ENCODE measurements around the gene C1R.

C1R gene

DNA sequence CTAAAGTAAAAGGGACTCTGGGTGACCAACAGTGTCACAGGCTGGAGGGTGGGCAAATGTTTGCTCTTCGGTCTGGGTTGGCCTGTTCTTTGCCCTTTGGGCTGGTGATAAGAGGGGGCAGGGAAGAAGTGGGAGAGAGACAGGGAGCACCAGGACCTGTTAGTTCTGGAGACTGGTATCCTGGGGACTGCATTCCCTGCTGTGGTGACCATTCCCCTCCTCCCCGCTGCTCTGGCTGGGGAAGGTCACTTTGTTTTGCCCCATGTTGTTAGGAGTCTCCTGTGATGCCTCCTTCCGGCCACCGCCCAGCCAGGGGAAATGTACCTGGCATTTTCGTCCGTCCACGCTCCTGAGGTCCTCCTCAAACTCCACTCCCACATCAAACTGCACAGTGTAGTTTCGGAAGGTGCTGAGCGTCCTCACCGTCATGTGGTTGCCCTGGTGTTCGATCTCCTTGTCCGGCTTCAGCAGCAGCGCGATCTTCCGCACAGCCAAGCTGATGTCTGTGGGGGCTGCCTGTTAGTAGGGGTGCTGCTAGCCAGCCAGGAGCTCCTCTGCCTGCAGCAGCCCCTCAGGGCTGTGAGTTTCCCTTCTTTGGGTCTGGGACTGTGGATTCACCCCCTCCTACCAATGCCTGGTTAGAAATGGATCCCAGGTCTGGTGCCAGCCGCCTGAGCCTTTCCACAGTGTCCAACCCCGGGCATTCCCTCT, 35.8 kb upstream of the C1R start:
- H3K9me3 Mint-ChIP-seq: no peaks in the 10 kb centered on the region
- intact Hi-C loops (cut with micrococcal nuclease): no loop called here
- peaks cover 42% of the 10 kb centered on the region for H3K4me1 Mint-ChIP-seq (ENCODE audit: low read depth)
- no peak overlapping the region for H3K4me3 Mint-ChIP-seq
- peaks cover 73% of the 10 kb centered on the region for H3K27me3 Mint-ChIP-seq
- H3K36me3 Mint-ChIP-seq (ENCODE audit: low read depth): no peaks in the 10 kb centered on the region
- no peak overlapping the region for H3K27ac Mint-ChIP-seq

DNA sequence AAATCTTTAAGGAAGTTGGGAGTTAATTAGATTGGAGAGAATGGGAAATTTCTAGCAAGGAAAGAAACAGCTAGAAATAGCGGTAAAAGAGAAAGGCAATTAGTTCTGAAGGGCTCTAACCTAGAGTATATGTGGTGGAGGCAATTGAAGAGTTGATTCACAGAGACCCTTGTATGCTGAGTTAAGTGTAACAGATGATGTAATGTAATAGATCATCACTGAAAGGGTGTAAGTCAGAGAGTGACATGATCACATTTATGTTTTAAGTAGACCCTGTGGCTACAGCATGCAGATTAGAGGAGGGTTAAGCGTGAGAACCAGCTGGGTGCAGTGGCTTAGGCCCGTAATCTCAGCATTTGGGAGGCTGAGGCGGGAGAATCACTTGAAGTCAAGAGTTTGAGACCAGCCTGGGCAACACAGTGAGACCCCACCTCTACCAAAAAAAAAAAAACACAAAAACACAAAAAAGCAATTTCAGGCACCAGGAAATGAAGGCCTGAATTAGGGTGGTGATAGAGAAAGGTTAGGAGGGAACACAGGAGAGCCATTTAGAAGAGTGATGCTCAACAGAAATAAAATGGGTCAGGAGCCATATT, 33.5 kb upstream of the C1R start:
- Mint-ChIP-seq H3K9me3 (no peaks in the 10 kb centered on the region), H3K4me3 (no peak overlapping the region), H3K27ac (no peak overlapping the region), H3K4me1 (ENCODE audit: low read depth) (peaks cover 26% of the 10 kb centered on the region), H3K36me3 (ENCODE audit: low read depth) (no peaks in the 10 kb centered on the region), H3K27me3 (peaks cover 51% of the 10 kb centered on the region)
- intact Hi-C loops (cut with micrococcal nuclease): no loop called here

DNA sequence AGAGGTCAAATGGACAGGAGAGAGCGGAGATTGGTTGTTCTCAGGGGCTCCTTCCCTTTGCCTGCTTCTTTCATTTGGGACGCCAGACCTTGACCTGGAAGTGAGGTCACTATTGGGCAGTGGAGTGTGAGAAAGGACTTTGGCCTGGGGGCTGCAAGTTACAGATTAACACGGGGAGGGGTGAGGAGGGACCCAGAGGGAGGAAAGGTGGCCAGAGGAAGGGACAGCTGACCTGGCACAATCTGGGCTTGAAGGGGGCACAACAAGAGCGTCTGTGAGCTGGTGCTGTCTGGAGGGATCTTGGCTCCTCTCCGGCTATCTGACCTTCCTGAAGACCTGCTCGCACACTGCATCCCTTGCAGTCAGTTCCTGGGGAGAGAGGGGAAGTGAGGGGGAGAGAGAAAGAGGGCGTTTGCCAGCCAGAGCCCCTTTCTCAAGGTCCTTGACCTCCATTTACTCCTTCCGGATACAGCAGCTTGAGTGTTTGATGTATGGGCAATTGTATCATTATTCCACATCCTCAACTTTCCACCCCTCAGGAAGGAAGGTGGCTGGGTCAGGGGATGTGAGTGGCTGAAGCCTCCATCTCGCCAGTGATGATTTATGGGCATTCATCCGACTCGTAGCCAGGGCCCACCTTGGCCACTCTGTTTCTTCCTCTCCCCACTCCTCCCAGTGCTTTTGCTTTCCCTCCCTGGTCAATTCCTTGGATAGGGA, 31.7 kb upstream of the C1R start:
- Mint-ChIP-seq H3K27me3 (peaks cover 33% of the 10 kb centered on the region), H3K9me3 (no peaks in the 10 kb centered on the region), H3K4me1 (ENCODE audit: low read depth) (peaks cover 25% of the 10 kb centered on the region), H3K36me3 (ENCODE audit: low read depth) (no peaks in the 10 kb centered on the region), H3K4me3 (no peak overlapping the region), H3K27ac (no peak overlapping the region)
- intact Hi-C loops (cut with micrococcal nuclease): no loop called here

DNA sequence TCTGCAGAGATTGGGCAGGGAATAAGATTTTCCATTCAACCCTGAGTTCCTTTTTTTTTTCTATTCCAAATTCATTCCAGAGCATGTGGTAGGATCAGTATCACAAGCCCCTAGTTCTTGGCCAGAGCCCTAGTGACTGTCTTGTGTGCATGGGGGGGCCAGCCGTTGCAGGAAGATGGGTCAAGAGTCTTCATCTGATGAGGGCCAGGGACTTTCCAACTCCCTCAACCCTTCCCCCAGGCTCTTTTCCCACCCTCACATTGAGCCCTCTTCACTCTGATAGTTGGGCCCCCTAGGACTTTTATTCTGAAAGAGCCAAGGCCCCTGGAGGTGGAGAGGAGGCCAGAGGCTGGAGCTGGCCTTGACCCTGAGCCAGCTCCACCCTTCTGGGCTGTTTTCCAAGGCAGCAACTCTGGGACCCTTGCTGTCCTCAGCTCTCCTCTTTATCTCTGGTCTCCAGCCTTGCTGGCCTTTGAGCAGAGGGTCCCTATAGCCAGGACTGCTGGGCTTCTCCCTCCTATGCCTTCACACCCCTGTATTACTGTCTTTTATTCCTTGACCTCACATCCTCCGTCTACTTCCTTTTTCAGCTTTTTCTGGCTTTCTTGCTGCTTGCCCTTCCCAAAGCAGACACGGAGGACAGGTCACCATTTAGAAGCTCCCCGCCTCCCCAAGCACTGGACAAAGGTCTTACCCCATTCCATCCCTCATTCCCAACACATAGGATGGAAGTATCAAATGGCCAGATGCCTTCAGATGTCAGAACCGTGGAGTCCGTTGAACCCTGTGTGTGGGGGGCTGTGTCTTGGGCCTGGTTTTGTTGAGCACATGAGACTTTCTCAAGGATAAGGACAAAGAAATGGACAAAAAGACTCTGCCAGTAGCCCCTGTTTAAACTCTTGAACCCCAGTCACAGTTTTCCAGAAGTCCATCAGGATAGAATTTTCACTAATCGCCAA, 30.8 kb upstream of the C1R start:
- H3K9me3 Mint-ChIP-seq: no peaks in the 10 kb centered on the region
- H3K27ac Mint-ChIP-seq: no peak overlapping the region
- peaks cover 24% of the 10 kb centered on the region for H3K27me3 Mint-ChIP-seq
- H3K4me3 Mint-ChIP-seq: no peak overlapping the region
- peaks cover 31% of the 10 kb centered on the region for H3K4me1 Mint-ChIP-seq (ENCODE audit: low read depth)
- no peaks in the 10 kb centered on the region for H3K36me3 Mint-ChIP-seq (ENCODE audit: low read depth)
- intact Hi-C loops (cut with micrococcal nuclease): no loop called here

DNA sequence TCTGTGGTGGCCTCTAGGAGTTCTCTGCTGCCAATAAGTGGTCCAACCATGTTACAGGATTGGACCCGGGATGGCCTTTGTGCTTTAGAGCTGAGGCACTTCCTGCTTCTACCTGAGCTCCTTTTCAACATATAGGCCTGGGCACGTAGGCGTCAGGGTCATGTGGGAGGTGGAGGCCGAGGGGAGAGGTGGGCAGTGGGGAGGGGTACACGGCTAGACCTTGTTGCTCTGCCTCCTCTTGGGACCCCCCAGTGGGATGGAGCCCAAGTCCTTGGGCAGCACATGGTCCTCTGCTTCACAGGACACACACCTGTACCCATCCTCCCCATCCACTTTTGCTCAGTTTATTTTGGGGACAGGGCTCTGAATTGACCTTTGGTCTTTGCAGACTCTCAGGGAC, 29.1 kb upstream of the C1R start:
- Mint-ChIP-seq H3K9me3 (no peaks in the 10 kb centered on the region), H3K36me3 (ENCODE audit: low read depth) (no peaks in the 10 kb centered on the region), H3K4me1 (ENCODE audit: low read depth) (peaks cover 37% of the 10 kb centered on the region), H3K4me3 (no peak overlapping the region), H3K27me3 (peaks cover 18% of the 10 kb centered on the region), H3K27ac (no peak overlapping the region)
- intact Hi-C loops (cut with micrococcal nuclease): no loop called here

DNA sequence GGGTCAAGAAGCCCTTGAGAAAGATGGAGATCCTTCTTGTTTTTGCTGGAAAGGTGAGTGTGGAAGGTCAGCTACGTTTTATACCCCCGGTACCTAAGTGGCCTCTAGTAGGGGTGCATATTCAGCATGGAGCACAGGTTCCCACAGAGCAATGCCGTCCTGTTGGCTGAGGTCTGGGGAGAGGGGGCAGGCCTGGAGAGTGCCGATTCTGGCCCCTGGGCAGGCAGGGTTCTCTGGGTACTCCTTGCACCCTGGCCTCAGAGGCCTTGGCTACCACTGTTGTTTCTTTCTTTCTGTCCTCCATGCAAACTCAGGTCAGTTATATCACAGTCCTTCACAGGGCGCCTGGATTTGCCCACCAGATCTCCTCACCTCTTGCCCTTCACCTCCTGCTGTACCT, 27.9 kb upstream of the C1R start:
- no peak overlapping the region for H3K27ac Mint-ChIP-seq
- H3K36me3 Mint-ChIP-seq (ENCODE audit: low read depth): peaks cover 8% of the 10 kb centered on the region
- intact Hi-C loops (cut with micrococcal nuclease): no loop called here
- H3K9me3 Mint-ChIP-seq: peaks cover 8% of the 10 kb centered on the region
- H3K4me1 Mint-ChIP-seq (ENCODE audit: low read depth): peaks cover 49% of the 10 kb centered on the region
- H3K27me3 Mint-ChIP-seq: peaks cover 19% of the 10 kb centered on the region
- no peak overlapping the region for H3K4me3 Mint-ChIP-seq

DNA sequence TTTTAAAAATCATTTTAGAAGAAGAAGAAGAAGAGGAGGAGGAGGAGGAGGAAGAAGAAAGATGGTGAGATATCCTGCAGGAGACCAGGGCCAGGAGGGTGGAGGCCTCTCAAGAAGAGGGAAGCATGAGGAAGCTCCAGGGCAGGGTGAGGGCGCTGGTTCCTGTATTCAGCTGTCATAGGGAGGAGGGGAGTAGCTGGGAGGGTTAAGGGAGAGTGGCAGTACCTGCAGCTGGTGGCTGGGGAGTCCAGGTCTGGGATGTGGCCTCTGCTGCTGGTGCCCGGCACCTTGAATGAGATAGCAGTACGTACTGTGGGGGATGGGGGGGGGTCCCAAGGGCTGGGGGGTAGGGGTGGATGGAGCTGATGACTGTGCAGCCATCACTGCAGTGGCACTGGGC, 26.6 kb upstream of the C1R start:
- intact Hi-C loops (cut with micrococcal nuclease): no loop called here
- no peak overlapping the region for H3K27ac Mint-ChIP-seq
- H3K36me3 Mint-ChIP-seq (ENCODE audit: low read depth): peaks cover 11% of the 10 kb centered on the region
- peaks cover 8% of the 10 kb centered on the region for H3K9me3 Mint-ChIP-seq
- peaks cover 50% of the 10 kb centered on the region for H3K4me1 Mint-ChIP-seq (ENCODE audit: low read depth)
- H3K4me3 Mint-ChIP-seq: no peak overlapping the region
- peaks cover 11% of the 10 kb centered on the region for H3K27me3 Mint-ChIP-seq

DNA sequence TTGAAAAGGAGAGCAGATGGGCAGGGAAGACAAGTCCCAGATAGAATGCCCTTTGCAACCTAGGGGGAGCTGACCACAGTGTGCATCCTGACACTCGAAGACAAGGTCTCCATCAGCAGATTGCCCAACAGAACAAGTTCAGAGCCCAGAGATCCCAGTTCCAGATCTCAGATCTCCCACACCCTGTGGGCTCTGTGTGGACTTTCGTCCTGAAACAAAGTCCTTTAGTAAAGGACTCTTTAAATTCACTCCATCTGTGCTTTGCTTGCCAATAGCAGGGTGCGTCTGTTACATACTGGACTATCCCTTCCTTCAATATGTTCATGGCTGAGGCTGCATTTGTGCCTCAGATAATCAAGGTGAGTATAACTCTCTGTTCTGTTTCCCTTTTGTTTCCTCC, 25.4 kb upstream of the C1R start:
- H3K4me1 Mint-ChIP-seq (ENCODE audit: low read depth): peaks cover 49% of the 10 kb centered on the region
- intact Hi-C loops (cut with micrococcal nuclease): no loop called here
- H3K36me3 Mint-ChIP-seq (ENCODE audit: low read depth): peaks cover 11% of the 10 kb centered on the region
- H3K27me3 Mint-ChIP-seq: peaks cover 6% of the 10 kb centered on the region
- no peak overlapping the region for H3K4me3 Mint-ChIP-seq
- H3K27ac Mint-ChIP-seq: peak overlapping the region; percentile 42
- peaks cover 8% of the 10 kb centered on the region for H3K9me3 Mint-ChIP-seq

DNA sequence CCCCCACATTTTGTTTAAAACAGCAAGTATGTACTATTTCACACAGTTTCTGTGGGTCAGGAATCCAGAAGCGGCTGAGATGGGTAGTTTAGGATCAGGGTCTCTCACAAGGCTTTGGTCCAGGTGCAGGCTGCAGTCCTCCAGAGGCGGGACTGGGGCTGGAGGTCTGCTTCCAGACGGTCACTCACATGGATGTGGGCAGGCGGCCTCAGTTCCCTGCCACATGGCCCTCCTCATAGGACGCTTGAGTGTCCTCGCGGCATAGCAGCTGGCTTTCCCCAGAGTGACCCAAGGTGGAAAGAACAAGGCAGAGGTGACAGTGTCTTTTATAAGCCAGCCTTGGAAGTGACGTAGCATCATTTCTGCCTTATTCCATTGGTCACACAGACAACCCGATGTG, 24.7 kb upstream of the C1R start:
- Mint-ChIP-seq H3K27ac (no peak overlapping the region), H3K27me3 (peaks cover 6% of the 10 kb centered on the region), H3K36me3 (ENCODE audit: low read depth) (peaks cover 11% of the 10 kb centered on the region), H3K9me3 (peaks cover 8% of the 10 kb centered on the region), H3K4me3 (no peak overlapping the region), H3K4me1 (ENCODE audit: low read depth) (peaks cover 49% of the 10 kb centered on the region)
- intact Hi-C loops (cut with micrococcal nuclease): no loop called here

DNA sequence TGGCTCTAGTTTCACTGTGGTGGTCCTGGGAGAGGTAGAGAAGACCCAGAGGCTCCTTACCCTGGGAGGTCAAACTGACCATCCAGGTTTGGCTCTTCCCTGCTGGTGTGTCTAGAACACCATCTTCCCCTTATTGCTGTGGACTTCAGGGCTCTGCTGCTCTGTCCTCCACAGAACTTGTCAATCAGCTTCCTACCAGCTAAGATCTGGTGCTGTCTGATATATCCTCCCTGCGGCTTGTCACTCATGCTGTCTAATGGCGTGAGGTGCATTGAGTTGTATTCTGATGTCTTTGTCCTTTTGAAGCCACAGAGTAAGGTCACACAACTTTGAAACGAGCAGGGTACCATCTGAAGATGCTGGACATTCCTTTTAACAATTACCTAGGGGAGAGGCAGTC, 24.0 kb upstream of the C1R start:
- intact Hi-C loops (cut with micrococcal nuclease): no loop called here
- Mint-ChIP-seq H3K4me1 (ENCODE audit: low read depth) (peaks cover 49% of the 10 kb centered on the region), H3K27ac (no peak overlapping the region), H3K4me3 (no peak overlapping the region), H3K27me3 (peaks cover 5% of the 10 kb centered on the region), H3K36me3 (ENCODE audit: low read depth) (peaks cover 11% of the 10 kb centered on the region), H3K9me3 (peaks cover 8% of the 10 kb centered on the region)

DNA sequence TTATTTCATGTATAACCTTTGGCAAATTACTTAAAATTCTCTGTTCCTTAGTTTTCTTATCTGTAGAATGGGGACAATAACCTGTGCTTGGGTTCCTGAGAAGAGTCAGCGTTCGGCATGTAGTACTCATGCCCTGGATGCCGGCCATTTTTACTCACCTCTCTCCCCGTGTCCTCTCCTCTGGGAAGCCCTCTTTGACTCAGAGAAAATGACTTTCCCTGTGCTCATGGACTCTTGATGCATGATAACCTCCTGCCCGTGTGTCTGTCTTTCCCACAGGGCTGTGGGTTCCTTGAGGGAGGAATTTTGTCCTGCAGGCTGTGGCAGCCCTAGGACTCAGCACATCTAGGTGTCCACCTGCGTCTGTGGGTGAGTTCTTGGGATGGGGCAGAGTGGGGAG, 22.6 kb upstream of the C1R start:
- Mint-ChIP-seq H3K9me3 (peaks cover 8% of the 10 kb centered on the region), H3K36me3 (ENCODE audit: low read depth) (peaks cover 11% of the 10 kb centered on the region), H3K4me1 (ENCODE audit: low read depth) (peaks cover 48% of the 10 kb centered on the region), H3K4me3 (no peak overlapping the region), H3K27ac (no peak overlapping the region), H3K27me3 (peaks cover 5% of the 10 kb centered on the region)
- intact Hi-C loops (cut with micrococcal nuclease): loop anchor here (5.0 kb wide), 1 partner anchor 173 kb away; the partner anchor contains the start of genes C12orf57 and RNU7-1

DNA sequence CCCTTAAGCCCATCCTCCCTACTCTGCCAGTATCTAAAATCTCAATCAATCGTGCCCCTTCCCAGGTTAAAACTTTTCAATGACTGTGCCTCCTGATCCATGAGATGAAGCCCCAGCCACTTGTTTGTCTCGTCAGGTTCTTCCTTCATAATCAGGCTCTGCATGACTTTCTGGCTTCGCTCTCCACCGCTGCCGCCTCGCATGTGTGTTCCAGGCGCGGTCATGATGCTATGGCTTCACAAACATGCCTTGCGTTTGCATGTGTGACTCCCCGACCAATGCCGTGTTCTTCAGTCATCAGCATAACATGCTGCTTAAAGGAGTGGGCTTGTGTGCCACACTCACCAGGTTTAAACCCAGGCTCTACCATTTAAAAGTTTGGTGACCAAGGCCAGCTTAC, 21.8 kb upstream of the C1R start:
- intact Hi-C loops (cut with micrococcal nuclease): loop anchor here (5.0 kb wide), 1 partner anchor 172 kb away; the partner anchor contains the start of genes C12orf57 and RNU7-1
- no peak overlapping the region for H3K27ac Mint-ChIP-seq

DNA sequence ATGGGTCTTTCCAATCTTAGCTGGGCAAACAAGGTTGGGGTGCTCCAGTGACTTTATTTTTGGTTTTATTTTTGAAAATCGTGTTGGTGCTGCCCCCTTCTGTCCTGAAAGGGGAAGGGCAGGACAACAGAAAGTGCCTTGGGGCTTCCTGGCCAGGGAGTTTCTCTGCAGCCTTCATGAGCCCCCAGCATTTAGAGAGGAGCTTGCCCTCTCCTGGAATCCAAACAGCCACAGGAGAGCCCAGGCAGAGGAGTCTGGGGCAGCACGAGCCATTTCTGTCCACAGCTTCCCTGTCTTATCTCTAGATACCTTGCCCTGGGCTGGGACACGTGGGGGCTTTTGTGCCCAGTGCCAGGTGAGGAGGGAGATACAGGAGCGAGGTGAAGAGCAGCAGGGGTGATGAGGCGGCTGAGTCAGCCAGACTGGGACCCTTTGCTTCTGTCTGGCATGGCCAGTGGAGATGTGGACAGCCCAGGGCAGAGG, 21.2 kb upstream of the C1R start:
- peaks cover 8% of the 10 kb centered on the region for H3K9me3 Mint-ChIP-seq
- H3K4me1 Mint-ChIP-seq (ENCODE audit: low read depth): peaks cover 47% of the 10 kb centered on the region
- peaks cover 5% of the 10 kb centered on the region for H3K27me3 Mint-ChIP-seq
- no peak overlapping the region for H3K4me3 Mint-ChIP-seq
- H3K36me3 Mint-ChIP-seq (ENCODE audit: low read depth): peaks cover 11% of the 10 kb centered on the region
- intact Hi-C loops (cut with micrococcal nuclease): loop anchor here (2.0 to 5.0 kb wide), 2 partner anchors 171 to 245 kb away; partner anchors contain the start of genes C12orf57 and RNU7-1
- H3K27ac Mint-ChIP-seq: peak overlapping the region; percentile 64

More for the DNA sequence above, 21.8 kb upstream of the C1R start:
- Mint-ChIP-seq H3K9me3 (peaks cover 8% of the 10 kb centered on the region), H3K27me3 (peaks cover 5% of the 10 kb centered on the region), H3K4me3 (no peak overlapping the region), H3K36me3 (ENCODE audit: low read depth) (peaks cover 11% of the 10 kb centered on the region), H3K4me1 (ENCODE audit: low read depth) (peaks cover 48% of the 10 kb centered on the region)
